GM18526 (cell line): Measurements from ENCODE around the gene AKAP8L.

Source experiments
- POLR2A ChIP-seq: IDR thresholded peaks from 3 replicates; pipeline ENCODE4 v1.6.1; 2011; ENCODE audit not compliant: insufficient read length; ENCODE audit errors: extremely low read depth

Gene AKAP8L

DNA sequence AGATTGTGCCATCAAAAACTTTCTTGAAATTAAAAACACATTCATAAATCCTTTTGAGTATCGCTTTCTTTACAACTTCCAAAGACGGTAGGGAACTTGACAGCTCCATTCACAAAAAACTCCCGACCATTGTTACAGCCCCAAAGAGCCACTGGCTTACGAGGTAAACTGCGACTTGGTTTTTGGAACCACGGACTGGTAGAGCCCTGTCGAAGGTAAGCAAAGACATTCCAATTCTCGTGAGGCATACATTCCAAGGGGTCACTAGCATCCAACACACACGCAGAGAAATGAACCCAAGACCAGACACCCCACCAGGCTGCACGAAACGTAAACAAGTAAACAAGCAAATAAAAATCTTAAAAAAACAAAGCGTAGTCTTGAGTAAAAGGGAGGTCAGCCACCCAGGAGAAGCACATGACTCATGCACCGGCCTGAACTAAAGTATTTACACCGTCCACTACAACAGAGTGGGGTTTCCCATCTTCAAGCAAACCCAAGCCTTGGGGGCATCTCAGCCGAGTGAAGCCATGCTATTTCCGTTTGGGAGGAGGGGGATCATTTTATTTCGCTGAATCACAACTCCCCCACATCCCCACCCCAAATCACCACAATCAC, 87.9 kb downstream of the AKAP8L start:
- no peak for TF ChIP-seq POLR2A
